ENCODE data around the gene CACFD1.

The CACFD1 gene

DNA sequence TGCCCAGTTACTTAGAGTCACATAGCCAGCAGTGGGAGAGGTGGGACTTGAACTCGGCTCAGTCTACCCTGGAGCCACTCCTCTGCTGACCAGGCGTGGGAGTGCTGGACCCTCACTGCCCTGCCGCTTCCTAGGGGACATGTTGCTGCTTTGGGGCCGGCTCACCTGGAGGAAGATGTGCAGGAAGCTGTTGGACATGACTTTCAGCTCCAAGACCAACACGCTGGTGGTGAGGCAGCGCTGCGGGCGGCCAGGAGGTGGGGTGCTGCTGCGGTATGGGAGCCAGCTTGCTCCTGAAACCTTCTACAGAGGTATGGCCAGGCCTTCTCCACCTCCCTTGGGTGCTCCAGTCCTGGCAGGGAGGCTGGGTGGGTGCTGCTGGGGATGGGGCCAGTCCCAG, 3.4 kb upstream of the CACFD1 start:
- Histone ChIP-seq H4K20me1 (peaks cover 0 to 18% (median 9%) of the 10 kb centered on the region in 11 experiments; a peak in 15 of 22 replicates), H3K36me3 (no peaks in the 10 kb centered on the region), H3K9ac (no peak overlapping the region), H3K9me3 (replicated peaks in 1 of 11) (no peaks in the 10 kb centered on the region), H3K4me3 (no peak overlapping the region), H3K4me2 (no peak overlapping the region), H3K27me3 (no peaks in the 10 kb centered on the region), H3K27ac (no peak overlapping the region), H3K4me1 (peaks cover 18 to 48% (median 37%) of the 10 kb centered on the region in 10 experiments)
- no peak for TF ChIP-seq Cebpa-rat (IDR thresholded peaks at IDR 0.05)

DNA sequence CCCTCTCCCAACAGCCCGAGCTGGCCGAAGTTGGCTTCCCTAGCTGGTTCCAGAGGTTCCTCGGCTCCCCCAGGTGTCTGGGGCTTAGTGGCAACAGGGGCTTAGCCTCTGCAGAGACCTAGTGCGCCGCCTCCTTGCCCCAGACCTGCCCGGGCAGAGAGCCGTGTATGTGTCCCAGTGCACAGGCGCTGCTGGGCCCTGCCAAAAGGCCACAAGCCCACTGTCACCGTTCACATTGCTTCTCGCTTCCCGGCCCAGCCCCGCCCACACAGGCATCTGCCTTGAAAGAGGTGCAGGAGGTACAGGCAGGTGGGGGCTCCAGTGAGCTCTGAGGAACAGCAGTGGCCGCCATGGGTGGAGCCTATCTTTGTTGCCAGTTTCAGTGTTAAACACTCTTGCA, 2.5 kb upstream of the CACFD1 start:
- Histone ChIP-seq H3K4me2 (no peak overlapping the region), H3K27ac (no peak overlapping the region), H3K9ac (no peak overlapping the region), H3K4me1 (peaks cover 24 to 54% (median 46%) of the 10 kb centered on the region in 10 experiments), H3K36me3 (no peaks in the 10 kb centered on the region), H4K20me1 (peaks cover 0 to 26% (median 18%) of the 10 kb centered on the region in 11 experiments; a peak in 16 of 22 replicates), H3K9me3 (replicated peaks in 1 of 11) (no peaks in the 10 kb centered on the region), H3K27me3 (no peaks in the 10 kb centered on the region), H3K4me3 (no peak overlapping the region)
- no peak for TF ChIP-seq Cebpa-rat (IDR thresholded peaks at IDR 0.05)

DNA sequence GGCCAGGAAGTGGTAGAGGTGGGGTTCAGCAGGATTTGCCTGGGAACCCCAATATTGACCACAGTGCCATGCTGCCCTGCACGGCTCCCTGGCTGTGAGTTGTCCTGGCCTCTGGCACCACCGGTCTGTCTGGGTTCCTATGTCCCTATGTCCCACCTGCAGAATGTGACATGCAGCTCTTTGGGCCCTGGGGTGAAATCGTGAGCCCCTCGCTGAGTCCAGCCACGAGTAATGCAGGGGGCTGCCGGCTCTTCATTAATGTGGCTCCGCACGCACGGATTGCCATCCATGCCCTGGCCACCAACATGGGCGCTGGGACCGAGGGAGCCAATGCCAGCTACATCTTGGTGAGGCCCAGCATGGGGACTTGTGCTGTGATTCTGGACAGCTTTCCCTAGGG, 2.0 kb upstream of the CACFD1 start:
- Histone ChIP-seq H3K27ac (no peak overlapping the region), H3K4me1 (peaks cover 29 to 60% (median 51%) of the 10 kb centered on the region in 10 experiments), H3K9ac (no peak overlapping the region), H3K4me2 (no peak overlapping the region), H4K20me1 (peaks cover 0 to 32% (median 23%) of the 10 kb centered on the region in 11 experiments; a peak in 16 of 22 replicates), H3K4me3 (no peak overlapping the region), H3K36me3 (no peaks in the 10 kb centered on the region), H3K27me3 (no peaks in the 10 kb centered on the region), H3K9me3 (replicated peaks in 1 of 11) (no peaks in the 10 kb centered on the region)
- no peak for TF ChIP-seq Cebpa-rat (IDR thresholded peaks at IDR 0.05)

DNA sequence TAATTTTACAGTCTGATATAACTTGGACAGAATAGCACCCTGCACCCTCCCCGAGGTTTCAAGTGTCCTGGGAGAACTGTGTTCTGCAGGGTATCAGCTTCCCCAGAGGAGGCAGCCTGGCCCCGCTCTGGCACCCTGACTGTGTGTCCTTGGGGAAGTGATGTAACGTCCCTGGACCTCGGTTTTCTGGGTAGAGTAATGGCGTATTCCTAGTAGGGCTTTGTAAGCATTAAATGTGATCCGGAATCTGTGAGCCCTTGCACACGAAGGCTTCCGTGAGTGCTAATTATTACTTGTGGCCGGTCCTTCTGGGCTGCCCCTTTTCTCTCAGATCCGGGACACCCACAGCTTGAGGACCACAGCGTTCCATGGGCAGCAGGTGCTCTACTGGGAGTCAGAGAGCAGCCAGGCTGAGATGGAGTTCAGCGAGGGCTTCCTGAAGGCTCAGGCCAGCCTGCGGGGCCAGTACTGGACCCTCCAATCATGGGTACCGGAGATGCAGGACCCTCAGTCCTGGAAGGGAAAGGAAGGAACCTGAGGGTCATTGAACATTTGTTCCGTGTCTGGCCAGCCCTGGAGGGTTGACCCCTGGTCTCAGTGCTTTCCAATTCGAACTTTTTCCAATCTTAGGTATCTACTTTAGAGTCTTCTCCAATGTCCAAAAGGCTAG, 1.0 kb upstream of the CACFD1 start:
- no peak for TF ChIP-seq Cebpa-rat (IDR thresholded peaks at IDR 0.05)
- Histone ChIP-seq H3K9ac (peak overlapping the region in 7 of 11 experiments; percentile 36 to 89 (median 84); a peak in 7 of 22 replicates), H3K4me3 (peak overlapping the region; percentile 65 to 84 (median 76))

DNA sequence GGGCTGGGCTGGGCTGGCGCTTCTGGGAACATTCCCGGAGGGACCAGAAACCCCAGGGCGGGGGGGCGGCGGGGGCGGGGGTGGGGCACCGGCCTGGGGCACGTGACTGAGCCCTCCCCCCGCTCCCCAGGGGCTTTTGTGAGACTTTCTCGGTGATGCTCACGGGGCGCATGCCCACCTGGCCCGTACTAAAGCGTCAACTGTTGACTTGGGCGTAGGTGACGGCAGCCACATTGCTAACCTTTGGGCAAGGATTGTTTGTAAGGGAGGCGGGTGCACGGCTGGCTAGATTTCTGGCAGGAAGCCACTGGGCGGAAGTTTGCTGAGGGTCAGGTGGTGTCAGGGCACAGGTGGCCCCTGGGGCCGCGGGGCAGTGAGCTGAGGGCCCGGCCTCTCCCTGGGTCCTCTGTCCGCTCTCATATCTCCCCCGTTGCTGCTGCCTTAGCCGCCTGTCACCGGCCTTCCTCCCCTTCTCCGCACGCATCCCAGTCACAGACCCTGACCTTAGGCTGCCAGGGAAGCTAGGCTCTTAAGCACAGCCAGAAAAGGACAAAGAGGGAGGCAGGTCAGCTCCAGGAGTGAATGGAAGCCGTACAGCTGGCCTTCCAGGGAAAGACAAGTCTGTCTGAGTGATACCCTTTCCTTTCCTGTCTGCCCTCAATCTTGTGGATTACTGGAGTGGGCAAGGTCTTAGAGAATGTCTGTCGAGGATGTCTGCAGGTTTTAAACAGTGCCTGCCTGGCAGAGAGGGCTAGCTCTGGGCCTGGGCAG, 812 bp downstream of the CACFD1 start:
- Histone ChIP-seq H3K36me3 (peaks cover 0 to 16% (median 0%) of the 10 kb centered on the region in 11 experiments; a peak in 5 of 22 replicates), H3K4me1 (peaks cover 30 to 67% (median 57%) of the 10 kb centered on the region in 10 experiments), H3K4me3 (peak overlapping the region; percentile 65 to 84 (median 76)), H4K20me1 (peaks cover 0 to 52% (median 46%) of the 10 kb centered on the region in 11 experiments; a peak in 17 of 22 replicates), H3K27ac (peak overlapping the region in 10 of 11 experiments; percentile 65 to 88 (median 80); a peak in 20 of 22 replicates), H3K4me2 (peak overlapping the region; percentile 79 to 97 (median 89)), H3K9me3 (replicated peaks in 1 of 11) (no peaks in the 10 kb centered on the region), H3K9ac (peak overlapping the region; percentile 74 to 91 (median 87); a peak in 21 of 22 replicates), H3K27me3 (no peaks in the 10 kb centered on the region)
- TF ChIP-seq Cebpa-rat (IDR thresholded peaks at IDR 0.05), result no peak

More for the DNA sequence above, 1.0 kb upstream of the CACFD1 start:
- Histone ChIP-seq H3K27me3 (no peaks in the 10 kb centered on the region), H3K9me3 (replicated peaks in 1 of 11) (no peaks in the 10 kb centered on the region), H3K4me1 (peaks cover 30 to 67% (median 58%) of the 10 kb centered on the region in 10 experiments), H4K20me1 (peaks cover 0 to 42% (median 33%) of the 10 kb centered on the region in 11 experiments; a peak in 17 of 22 replicates), H3K36me3 (peaks cover 0 to 4% (median 0%) of the 10 kb centered on the region in 11 experiments; a peak in 1 of 22 replicates), H3K4me2 (peak overlapping the region; percentile 77 to 97 (median 87)), H3K27ac (no peak overlapping the region)

DNA sequence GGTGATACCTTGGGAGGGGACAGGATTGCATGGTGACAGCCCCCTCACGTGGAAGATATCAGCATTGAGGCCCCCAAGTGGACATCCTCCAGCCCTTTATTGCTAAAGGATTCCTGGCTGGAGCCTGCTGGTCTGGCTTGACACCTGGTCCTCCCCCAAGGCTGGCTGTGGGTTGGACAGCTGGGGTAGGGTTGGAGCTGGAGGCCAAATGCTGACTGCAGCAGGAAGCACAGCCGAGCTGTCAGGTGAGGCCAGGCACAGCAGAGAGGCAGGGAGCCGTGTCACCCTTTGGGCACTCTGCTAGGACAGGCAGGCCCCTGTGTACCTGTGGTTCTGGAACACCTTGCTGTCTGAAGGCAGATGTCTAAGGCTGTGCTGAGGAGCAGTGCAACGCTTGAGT, 2.2 kb downstream of the CACFD1 start:
- peak overlapping the region; percentile 36 to 97 (median 79); a peak in 19 of 22 replicates for H3K4me2 ChIP-seq
- H3K9ac ChIP-seq, result peak overlapping the region in 4 of 11 experiments; percentile 16 to 23 (median 18); a peak in 2 of 22 replicates
- H3K9me3 ChIP-seq (replicated peaks in 1 of 11), result no peaks in the 10 kb centered on the region
- H3K27me3 ChIP-seq, result no peaks in the 10 kb centered on the region
- H3K4me3 ChIP-seq, result no peak overlapping the region
- no peak overlapping the region for H3K27ac ChIP-seq
- H3K4me1 ChIP-seq, result peaks cover 30 to 66% (median 57%) of the 10 kb centered on the region in 10 experiments
- no peak for TF ChIP-seq Cebpa-rat (IDR thresholded peaks at IDR 0.05)
- peaks cover 0 to 57% (median 46%) of the 10 kb centered on the region in 11 experiments; a peak in 17 of 22 replicates for H4K20me1 ChIP-seq
- H3K36me3 ChIP-seq, result peaks cover 0 to 16% (median 0%) of the 10 kb centered on the region in 11 experiments; a peak in 6 of 22 replicates

DNA sequence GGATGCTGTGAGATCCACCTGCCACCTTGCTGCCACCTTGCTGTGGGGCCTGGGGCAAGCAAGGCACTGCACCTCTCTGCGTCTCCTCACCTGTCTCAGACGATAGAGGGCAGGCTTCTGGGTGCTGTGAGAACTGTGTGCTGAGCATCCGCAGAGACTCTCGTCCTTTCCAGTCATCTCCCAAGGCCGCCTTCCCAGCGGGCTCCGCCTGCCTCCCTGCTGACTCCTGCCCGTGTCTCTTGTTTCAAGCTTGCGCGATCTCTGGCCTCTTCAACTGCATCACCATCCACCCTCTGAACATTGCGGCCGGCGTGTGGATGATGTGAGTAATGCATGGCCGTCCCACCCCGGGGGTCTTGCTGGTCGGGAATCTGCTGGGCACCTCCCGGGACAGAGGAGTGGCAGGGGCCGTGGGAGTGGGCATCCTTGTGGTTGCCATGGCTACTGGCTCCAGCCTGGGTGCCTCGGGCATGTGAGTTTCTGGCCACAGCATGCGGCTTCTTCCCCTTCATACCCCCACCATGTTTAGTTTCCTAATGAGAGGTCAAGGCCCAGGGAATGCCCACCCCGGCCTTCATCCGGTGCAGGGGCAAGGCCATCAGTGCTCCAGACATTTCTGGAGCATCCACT, 3.6 kb downstream of the CACFD1 start:
- Histone ChIP-seq H3K36me3 (peaks cover 0 to 19% (median under 1%) of the 10 kb centered on the region in 11 experiments; a peak in 7 of 22 replicates), H3K4me2 (peak overlapping the region in 8 of 11 experiments; percentile 58 to 89 (median 84); a peak in 18 of 22 replicates), H3K9me3 (replicated peaks in 1 of 11) (no peaks in the 10 kb centered on the region), H3K27ac (no peak overlapping the region), H3K4me3 (no peak overlapping the region), H4K20me1 (peaks cover 0 to 71% (median 46%) of the 10 kb centered on the region in 11 experiments; a peak in 17 of 22 replicates), H3K27me3 (no peaks in the 10 kb centered on the region), H3K4me1 (peaks cover 30 to 66% (median 56%) of the 10 kb centered on the region in 10 experiments), H3K9ac (peak overlapping the region in 4 of 11 experiments; percentile 16 to 25 (median 19); a peak in 4 of 22 replicates)
- no peak for TF ChIP-seq Cebpa-rat (IDR thresholded peaks at IDR 0.05)

DNA sequence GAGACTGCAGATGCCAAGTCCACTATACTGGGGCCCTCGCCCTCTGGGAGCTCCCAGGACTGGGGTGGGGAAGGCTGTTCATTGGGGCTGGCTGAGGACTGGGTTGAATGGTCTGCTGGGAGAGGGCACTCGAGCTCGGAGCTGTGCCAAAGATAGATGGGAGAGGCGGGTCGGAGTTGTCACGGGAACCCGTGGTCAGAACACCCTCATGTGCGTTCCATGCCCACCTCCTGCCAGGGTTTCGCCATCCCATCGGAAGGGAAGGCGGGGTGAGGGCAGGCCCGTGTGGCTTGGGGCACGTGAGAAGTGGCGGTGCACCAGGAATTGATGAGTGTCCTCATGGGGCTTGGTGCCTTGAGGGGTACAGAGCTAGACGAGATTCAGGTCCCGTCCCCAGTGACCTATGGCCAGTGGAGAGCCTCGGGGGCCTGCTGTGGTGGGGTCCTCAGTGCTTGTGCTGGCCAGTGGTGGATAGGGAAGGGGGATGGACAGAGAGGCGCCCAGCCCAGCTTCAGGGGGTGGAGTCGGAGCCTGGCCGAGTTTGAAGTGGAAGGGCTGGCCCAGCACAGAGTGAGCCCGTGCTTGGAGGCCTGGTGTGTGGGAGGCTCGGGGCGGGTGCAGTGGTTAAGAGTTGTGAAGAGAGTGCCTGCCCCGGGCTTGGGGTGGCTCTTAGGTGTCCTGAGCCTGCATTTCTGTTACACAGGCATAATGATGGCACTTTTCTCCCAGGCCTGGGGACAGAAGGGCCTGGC, 4.3 kb downstream of the CACFD1 start:
- TF ChIP-seq Cebpa-rat (IDR thresholded peaks at IDR 0.05), result no peak
- Histone ChIP-seq H3K27me3 (no peaks in the 10 kb centered on the region), H3K9me3 (replicated peaks in 1 of 11) (no peaks in the 10 kb centered on the region), H3K27ac (no peak overlapping the region), H3K9ac (peak overlapping the region in 2 of 11 experiments; percentile 4 to 18; a peak in 3 of 22 replicates), H3K4me3 (no peak overlapping the region), H3K4me2 (peak overlapping the region in 7 of 11 experiments; percentile 4 to 89 (median 26); a peak in 4 of 22 replicates), H3K36me3 (peaks cover 0 to 26% (median 4%) of the 10 kb centered on the region in 11 experiments; a peak in 7 of 22 replicates), H4K20me1 (peaks cover 0 to 78% (median 46%) of the 10 kb centered on the region in 11 experiments; a peak in 17 of 22 replicates), H3K4me1 (peaks cover 25 to 59% (median 50%) of the 10 kb centered on the region in 10 experiments)
